ENCODE measurements around the gene SLC39A3.

Gene SLC39A3

GRCh38 chr19:2768365-2769132 lies 28.7 kb upstream of the SLC39A3 start:
- no peak for DNase-seq

- DNase-seq: no peak
These were observed 27.9 kb upstream of the SLC39A3 start for GRCh38 chr19:2767688-2768087.

- DNase-seq: no peak
These were observed 27.0 kb upstream of the SLC39A3 start for GRCh38 chr19:2766594-2767372.

GRCh38 chr19:2765376-2765775 lies 25.6 kb upstream of the SLC39A3 start:
- no peak for DNase-seq

GRCh38 chr19:2764945-2765344 lies 25.1 kb upstream of the SLC39A3 start:
- no peak for DNase-seq

- DNase-seq: no peak
These were observed 23.9 kb upstream of the SLC39A3 start for GRCh38 chr19:2763687-2764086.

GRCh38 chr19:2762783-2763496 lies 23.1 kb upstream of the SLC39A3 start:
- no peak for DNase-seq

GRCh38 chr19:2761876-2762782 lies 22.3 kb upstream of the SLC39A3 start:
- DNase-seq: no peak

GRCh38 chr19:2761309-2761677 lies 21.5 kb upstream of the SLC39A3 start:
- DNase-seq: no peak

- no peak for DNase-seq
These were observed 20.1 kb upstream of the SLC39A3 start for GRCh38 chr19:2759965-2760364.

- no peak for DNase-seq
These were observed 19.5 kb upstream of the SLC39A3 start for GRCh38 chr19:2759362-2759761.

GRCh38 chr19:2758601-2759313 lies 18.9 kb upstream of the SLC39A3 start:
- no peak for DNase-seq

- DNase-seq: no peak
These were observed 17.4 kb upstream of the SLC39A3 start for GRCh38 chr19:2756921-2757881.

GRCh38 chr19:2756477-2756876 lies 16.7 kb upstream of the SLC39A3 start:
- DNase-seq: no peak

GRCh38 chr19:2755811-2756210 lies 16.0 kb upstream of the SLC39A3 start:
- DNase-seq: no peak

- DNase-seq: no peak
These were observed 15.6 kb upstream of the SLC39A3 start for GRCh38 chr19:2755448-2755705.

- DNase-seq: no peak
These were observed 15.0 kb upstream of the SLC39A3 start for GRCh38 chr19:2754659-2755447.

GRCh38 chr19:2751438-2751830 lies 11.6 kb upstream of the SLC39A3 start:
- DNase-seq: no peak

GRCh38 chr19:2750808-2751437 lies 11.1 kb upstream of the SLC39A3 start:
- no peak for DNase-seq

GRCh38 chr19:2747349-2747748 lies 7.5 kb upstream of the SLC39A3 start:
- DNase-seq: no peak
